HEK293 (cell line): ENCODE measurements around the gene PEX6.

Experiments
- CTCF ChIP-seq: fragments of 450-650 bp; formaldehyde crosslinking; IDR thresholded peaks from 2 replicates; pipeline ENCODE4 v1.5.1; 2016; ENCODE audit warnings: missing biosample characterization, missing genetic modification characterization
- FEZF1 ChIP-seq: fragments of 450-650 bp; formaldehyde crosslinking; IDR thresholded peaks from 2 replicates; pipeline ENCODE4 v1.5.1; 2016; ENCODE audit warnings: missing biosample characterization, missing genetic modification characterization
- YY1 ChIP-seq: fragments of 450-650 bp; formaldehyde crosslinking; IDR thresholded peaks from 2 replicates; pipeline ENCODE4 v1.5.1; 2018; ENCODE audit warnings: missing biosample characterization, missing genetic modification characterization
- ZFHX2 ChIP-seq: fragments of 450-650 bp; formaldehyde crosslinking; conservative IDR thresholded peaks from 2 replicates; pipeline ENCODE4 v1.5.1; 2016; ENCODE audit warnings: missing biosample characterization, missing genetic modification characterization
- ZNF423 ChIP-seq: fragments of 450-650 bp; formaldehyde crosslinking; IDR thresholded peaks from 2 replicates; pipeline ENCODE4 v1.5.1; 2016; ENCODE audit warnings: missing biosample characterization, missing genetic modification characterization
- ZNF571 ChIP-seq: fragments of 450-650 bp; formaldehyde crosslinking; IDR thresholded peaks from 2 replicates; pipeline ENCODE4 v1.5.0; 2017; ENCODE audit warnings: missing biosample characterization, missing genetic modification characterization

GRCh38 chr6:42935322-42935721 is 43.7 kb downstream of the PEX6 start:
- TF ChIP-seq CTCF: no peak
- no peak for TF ChIP-seq ZNF423
- no peak for TF ChIP-seq ZFHX2
- no peak for TF ChIP-seq FEZF1
- no peak for TF ChIP-seq YY1 (tag by site-specific recombination)
- no peak for TF ChIP-seq ZNF571 (tag by site-specific recombination)
